Parathyroid adenoma (tissue), 2 donors: ENCODE results near the gene USP13.

Experiments
- H2AFZ ChIP-seq: fragments of 300-600 bp; sonication (generic); one replicate; pipeline ENCODE4 v1.7.0; 2017; ENCODE audit warnings: antibody characterized with exemption, mild to moderate bottlenecking
- H3K27ac ChIP-seq: fragments of 300-600 bp; sonication (generic); one replicate; pipeline ENCODE4 v1.7.0; 2017
- H3K27me3 ChIP-seq: fragments of 300-600 bp; sonication (generic); one replicate; pipeline ENCODE4 v1.7.0; 2017; ENCODE audit warnings: low read length; ENCODE audit not compliant: control insufficient read depth, insufficient read depth
- H3K36me3 ChIP-seq: fragments of 300-600 bp; sonication (generic); one replicate; pipeline ENCODE4 v1.7.0; 2017; ENCODE audit warnings: low read length; ENCODE audit not compliant: control insufficient read depth, insufficient read depth
- H3K4me1 ChIP-seq: fragments of 300-600 bp; sonication (generic); one replicate; pipeline ENCODE4 v1.7.0; 2017; ENCODE audit warnings: control low read depth
- H3K4me2 ChIP-seq: fragments of 300-600 bp; sonication (generic); one replicate; pipeline ENCODE4 v1.7.0; 2017; ENCODE audit warnings: low read length
- H3K4me3 ChIP-seq: fragments of 300-600 bp; sonication (generic); one replicate; pipeline ENCODE4 v1.7.0; 2017; ENCODE audit warnings: low read depth, low read length
- H3K79me2 ChIP-seq: fragments of 300-600 bp; sonication (generic); one replicate; pipeline ENCODE4 v1.7.0; 2017; ENCODE audit warnings: control low read depth
- H3K9ac ChIP-seq: fragments of 300-600 bp; sonication (generic); one replicate; pipeline ENCODE4 v1.7.0; 2017; ENCODE audit warnings: mild to moderate bottlenecking
- H3K9me3 ChIP-seq: fragments of 300-600 bp; sonication (generic); one replicate; pipeline ENCODE4 v1.7.0; 2017; ENCODE audit warnings: low read length; ENCODE audit not compliant: control insufficient read depth
- CTCF ChIP-seq: fragments of 300-600 bp; sonication (generic); IDR thresholded peaks from one replicate; pipeline ENCODE4 v1.7.0; 2017; ENCODE audit warnings: antibody characterized with exemption, mild to moderate bottlenecking
- donor health status: primary hyperparathyroidism.

The USP13 gene

GRCh38 chr3:179743913-179744312 is 91.1 kb downstream of the USP13 start:
- no peak overlapping the region for H3K9ac ChIP-seq
- H3K4me2 ChIP-seq = no peak overlapping the region
- no peak overlapping the region for H2AFZ ChIP-seq
- H3K79me2 ChIP-seq = no peaks in the 10 kb centered on the region
- H3K27ac ChIP-seq = no peak overlapping the region
- no peaks in the 10 kb centered on the region for H3K36me3 ChIP-seq
- no peaks in the 10 kb centered on the region for H3K9me3 ChIP-seq
- no peaks in the 10 kb centered on the region for H3K4me1 ChIP-seq
- H3K4me3 ChIP-seq = no peak overlapping the region
- TF ChIP-seq CTCF = no peak
- no peaks in the 10 kb centered on the region for H3K27me3 ChIP-seq

- no peak overlapping the region for H2AFZ ChIP-seq
- no peaks in the 10 kb centered on the region for H3K36me3 ChIP-seq
- TF ChIP-seq CTCF = no peak
Measured at GRCh38 chr3:179744667-179745066, 91.8 kb downstream of the USP13 start.

GRCh38 chr3:179745079-179745478 is 92.2 kb downstream of the USP13 start:
- H3K4me1 ChIP-seq = no peaks in the 10 kb centered on the region
- H3K4me2 ChIP-seq = no peak overlapping the region
- H3K4me3 ChIP-seq = no peak overlapping the region
- H3K27me3 ChIP-seq = no peaks in the 10 kb centered on the region
- no peak for TF ChIP-seq CTCF
- no peaks in the 10 kb centered on the region for H3K36me3 ChIP-seq
- no peaks in the 10 kb centered on the region for H3K9me3 ChIP-seq
- H2AFZ ChIP-seq = no peak overlapping the region
- H3K9ac ChIP-seq = no peak overlapping the region
- no peak overlapping the region for H3K27ac ChIP-seq
- H3K79me2 ChIP-seq = no peaks in the 10 kb centered on the region

More at GRCh38 chr3:179744667-179745066, 91.8 kb downstream of the USP13 start:
- Histone ChIP-seq H3K27me3 (no peaks in the 10 kb centered on the region), H3K79me2 (no peaks in the 10 kb centered on the region), H3K4me3 (no peak overlapping the region), H3K9ac (no peak overlapping the region), H3K9me3 (no peaks in the 10 kb centered on the region), H3K4me1 (no peaks in the 10 kb centered on the region), H3K4me2 (no peak overlapping the region), H3K27ac (no peak overlapping the region)

GRCh38 chr3:179745716-179746115 is 92.9 kb downstream of the USP13 start:
- H3K4me2 ChIP-seq = no peak overlapping the region
- H3K9me3 ChIP-seq = no peaks in the 10 kb centered on the region
- no peaks in the 10 kb centered on the region for H3K4me1 ChIP-seq
- H3K36me3 ChIP-seq = no peaks in the 10 kb centered on the region
- TF ChIP-seq CTCF = no peak
- H3K27me3 ChIP-seq = no peaks in the 10 kb centered on the region
- no peaks in the 10 kb centered on the region for H3K79me2 ChIP-seq
- H2AFZ ChIP-seq = no peak overlapping the region
- H3K4me3 ChIP-seq = no peak overlapping the region
- H3K27ac ChIP-seq = no peak overlapping the region
- no peak overlapping the region for H3K9ac ChIP-seq

- Histone ChIP-seq H3K4me3 (no peak overlapping the region), H3K4me2 (no peak overlapping the region), H3K27me3 (no peaks in the 10 kb centered on the region), H2AFZ (no peak overlapping the region), H3K9ac (no peak overlapping the region), H3K36me3 (no peaks in the 10 kb centered on the region), H3K4me1 (no peaks in the 10 kb centered on the region), H3K9me3 (no peaks in the 10 kb centered on the region), H3K27ac (no peak overlapping the region), H3K79me2 (no peaks in the 10 kb centered on the region)
- TF ChIP-seq CTCF = peak; percentile 48
Measured at GRCh38 chr3:179750720-179751328, 98.0 kb downstream of the USP13 start.
